ENCODE data around the gene PCK2.
"Not testable (repeated sequence)": the region's sequence is repeated elsewhere in the genome, so short reads cannot be mapped to it uniquely, and the experiment has no call there.

PCK2 gene

GRCh38 chr14:24103451-24103850, 9.3 kb downstream of the PCK2 start:
- no peak for TF ChIP-seq CTCF (IDR thresholded peaks at IDR 0.05)
- Histone ChIP-seq H3K27me3 (peaks cover 15% of the 10 kb centered on the region), H3K36me3 (no peaks in the 10 kb centered on the region), H3K4me1 (ENCODE audit: control insufficient read depth in 1 of 2, insufficient read depth in 1 of 2, low read depth in 1 of 2, low read length in 1 of 2) (peaks cover 6 to 8% of the 10 kb centered on the region in 2 experiments), H3K4me3 (ENCODE audit: low read depth in 1 of 2, low read length in 1 of 2) (no peak overlapping the region), H3K27ac (no peak overlapping the region), H3K9me3 (no peaks in the 10 kb centered on the region)

- H3K4me1 ChIP-seq (ENCODE audit: control insufficient read depth in 1 of 2, insufficient read depth in 1 of 2, low read depth in 1 of 2, low read length in 1 of 2); H3K4me3 ChIP-seq (ENCODE audit: low read depth in 1 of 2, low read length in 1 of 2); H3K36me3 ChIP-seq; H3K27ac ChIP-seq; H3K9me3 ChIP-seq: not testable (repeated sequence)
- peaks cover 13% of the 10 kb centered on the region for H3K27me3 ChIP-seq
These were observed 11.6 kb downstream of the PCK2 start for GRCh38 chr14:24105609-24106239.

GRCh38 chr14:24106672-24107271, 12.7 kb downstream of the PCK2 start:
- no peaks in the 10 kb centered on the region for H3K36me3 ChIP-seq
- peaks cover 5 to 7% of the 10 kb centered on the region in 2 experiments for H3K4me1 ChIP-seq (ENCODE audit: control insufficient read depth in 1 of 2, insufficient read depth in 1 of 2, low read depth in 1 of 2, low read length in 1 of 2)
- H3K27ac ChIP-seq, result no peak overlapping the region
- H3K27me3 ChIP-seq, result peaks cover 2% of the 10 kb centered on the region
- H3K9me3 ChIP-seq, result no peaks in the 10 kb centered on the region
- TF ChIP-seq CTCF (IDR thresholded peaks at IDR 0.05), result no peak
- no peak overlapping the region for H3K4me3 ChIP-seq (ENCODE audit: low read depth in 1 of 2, low read length in 1 of 2)

- peak overlapping the region in 1 of 2 experiments; percentile 3 for H3K4me3 ChIP-seq (ENCODE audit: low read depth in 1 of 2, low read length in 1 of 2)
- peak overlapping the region; percentile 60 for H3K27ac ChIP-seq
- H3K27me3 ChIP-seq, result no peaks in the 10 kb centered on the region
- peaks cover 8 to 11% of the 10 kb centered on the region in 2 experiments for H3K4me1 ChIP-seq (ENCODE audit: control insufficient read depth in 1 of 2, insufficient read depth in 1 of 2, low read depth in 1 of 2, low read length in 1 of 2)
- H3K36me3 ChIP-seq, result no peaks in the 10 kb centered on the region
- H3K9me3 ChIP-seq, result no peaks in the 10 kb centered on the region
- no peak for TF ChIP-seq CTCF (IDR thresholded peaks at IDR 0.05)
These were observed 14.3 kb downstream of the PCK2 start for GRCh38 chr14:24108336-24108874.

GRCh38 chr14:24110060-24110459, 15.9 kb downstream of the PCK2 start:
- H3K4me1 ChIP-seq (ENCODE audit: control insufficient read depth in 1 of 2, insufficient read depth in 1 of 2, low read depth in 1 of 2, low read length in 1 of 2), result peaks cover 15 to 16% of the 10 kb centered on the region in 2 experiments
- H3K36me3 ChIP-seq, result no peaks in the 10 kb centered on the region
- H3K27ac ChIP-seq, result no peak overlapping the region
- H3K4me3 ChIP-seq (ENCODE audit: low read depth in 1 of 2, low read length in 1 of 2), result no peak overlapping the region
- H3K27me3 ChIP-seq, result no peaks in the 10 kb centered on the region
- TF ChIP-seq CTCF (IDR thresholded peaks at IDR 0.05), result no peak
- H3K9me3 ChIP-seq, result no peaks in the 10 kb centered on the region

- TF ChIP-seq CTCF (IDR thresholded peaks at IDR 0.05), result no peak
- Histone ChIP-seq H3K9me3 (no peaks in the 10 kb centered on the region), H3K4me3 (ENCODE audit: low read depth in 1 of 2, low read length in 1 of 2) (no peak overlapping the region), H3K4me1 (ENCODE audit: control insufficient read depth in 1 of 2, insufficient read depth in 1 of 2, low read depth in 1 of 2, low read length in 1 of 2) (peaks cover 18 to 19% of the 10 kb centered on the region in 2 experiments), H3K36me3 (no peaks in the 10 kb centered on the region), H3K27ac (no peak overlapping the region), H3K27me3 (no peaks in the 10 kb centered on the region)
These were observed 16.4 kb downstream of the PCK2 start for GRCh38 chr14:24110523-24110922.

Measured in neutrophil (primary cell).